RWPE2 (cell line): ENCODE data around the gene PDE6B.
A peak's percentile ranks its signal among the peaks of the same experiment; 100 is the strongest.

Source experiments
- ATAC-seq: fragments of 200-7000 bp; cut with Tn5 transposase; 3 replicates; pipeline ENCODE4 v1.9.1; 2021; ENCODE audit warnings: low read depth
- DNase-seq: peaks from one replicate; pipeline ENCODE4 v3.0.0-alpha.2; 2020; ENCODE audit warnings: low spot score
- H3K27ac ChIP-seq: fragments of 450-650 bp; 2 replicates; pipeline ENCODE4 v1.5.1; 2017; ENCODE audit warnings: mild to moderate bottlenecking; ENCODE audit not compliant: poor library complexity, severe bottlenecking
- H3K27me3 ChIP-seq: fragments of 250-450 bp; sonication (Bioruptor Pico); 2 replicates; pipeline ENCODE4 v1.5.1; 2021; ENCODE audit warnings: mild to moderate bottlenecking, moderate library complexity; ENCODE audit not compliant: insufficient read depth, poor library complexity, severe bottlenecking
- H3K36me3 ChIP-seq: fragments of 250-450 bp; sonication (Bioruptor Pico); 2 replicates; pipeline ENCODE4 v1.5.1; 2020; ENCODE audit warnings: low read depth, mild to moderate bottlenecking, moderate library complexity
- H3K4me1 ChIP-seq: fragments of 250-450 bp; sonication (Bioruptor Pico); 2 replicates; pipeline ENCODE4 v1.5.1; 2021; ENCODE audit warnings: mild to moderate bottlenecking, moderate library complexity; ENCODE audit not compliant: insufficient read depth, poor library complexity, severe bottlenecking
- H3K4me3 ChIP-seq: fragments of 250-450 bp; sonication (Bioruptor Pico); 2 replicates; pipeline ENCODE4 v1.5.1; 2021; ENCODE audit warnings: mild to moderate bottlenecking, moderate library complexity; ENCODE audit not compliant: severe bottlenecking
- H3K9me3 ChIP-seq: fragments of 250-450 bp; sonication (Bioruptor Pico); 2 replicates; pipeline ENCODE4 v1.5.1; 2021; ENCODE audit warnings: mild to moderate bottlenecking, moderate library complexity; ENCODE audit not compliant: severe bottlenecking
- TF ChIP-seq, protein P1 (sequence below): fragments of 450-650 bp; IDR thresholded peaks from one replicate; pipeline ENCODE4 v1.5.1; 2017; ENCODE audit warnings: mild to moderate bottlenecking, moderate library complexity; ENCODE audit not compliant: poor library complexity, severe bottlenecking

The PDE6B gene

DNA sequence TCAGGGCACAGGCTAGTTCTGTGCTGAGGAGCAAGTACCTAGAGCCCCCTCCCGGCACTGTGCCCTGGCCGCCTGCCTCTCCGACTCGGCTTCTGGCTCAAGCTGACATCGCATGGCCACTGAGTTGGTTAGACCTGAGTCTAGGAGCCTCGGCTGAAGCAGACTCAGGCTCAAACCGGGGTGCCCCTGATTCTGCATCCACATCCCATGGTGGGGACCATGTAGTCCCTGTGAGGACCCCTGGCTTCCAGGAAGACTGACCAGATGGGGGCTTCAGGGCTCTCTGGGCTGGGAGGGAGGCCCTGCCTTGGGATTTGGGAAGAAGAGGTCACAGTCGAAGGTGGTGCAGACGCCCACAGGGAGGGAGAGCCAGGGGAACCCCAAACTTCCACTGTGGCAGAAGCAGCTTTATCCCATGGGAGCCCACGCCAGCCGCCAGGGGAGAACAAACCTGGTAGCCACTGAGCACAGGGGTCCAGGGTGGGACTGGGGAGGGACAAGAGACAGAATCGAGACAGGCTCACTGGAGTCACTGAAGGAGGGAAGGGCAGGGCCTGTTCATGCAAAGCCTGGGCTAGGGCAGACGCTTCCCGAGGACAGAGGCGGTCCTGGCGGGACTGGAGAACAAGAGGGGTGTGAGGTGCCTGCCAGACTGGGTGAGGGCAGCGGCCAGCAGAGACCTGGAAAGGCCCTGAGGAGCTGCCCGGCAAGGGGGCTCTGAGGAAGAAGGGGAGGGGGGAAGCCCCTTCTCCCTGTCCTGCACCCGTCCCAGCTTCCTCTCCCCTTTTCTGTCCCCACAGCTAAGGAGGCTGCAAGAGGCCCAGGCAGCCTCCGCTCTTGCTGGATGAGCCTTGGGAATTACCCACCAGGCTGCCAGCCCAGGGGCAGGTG lies 1.1 kb downstream of the PDE6B start:
- TF ChIP-seq, protein P1, sequence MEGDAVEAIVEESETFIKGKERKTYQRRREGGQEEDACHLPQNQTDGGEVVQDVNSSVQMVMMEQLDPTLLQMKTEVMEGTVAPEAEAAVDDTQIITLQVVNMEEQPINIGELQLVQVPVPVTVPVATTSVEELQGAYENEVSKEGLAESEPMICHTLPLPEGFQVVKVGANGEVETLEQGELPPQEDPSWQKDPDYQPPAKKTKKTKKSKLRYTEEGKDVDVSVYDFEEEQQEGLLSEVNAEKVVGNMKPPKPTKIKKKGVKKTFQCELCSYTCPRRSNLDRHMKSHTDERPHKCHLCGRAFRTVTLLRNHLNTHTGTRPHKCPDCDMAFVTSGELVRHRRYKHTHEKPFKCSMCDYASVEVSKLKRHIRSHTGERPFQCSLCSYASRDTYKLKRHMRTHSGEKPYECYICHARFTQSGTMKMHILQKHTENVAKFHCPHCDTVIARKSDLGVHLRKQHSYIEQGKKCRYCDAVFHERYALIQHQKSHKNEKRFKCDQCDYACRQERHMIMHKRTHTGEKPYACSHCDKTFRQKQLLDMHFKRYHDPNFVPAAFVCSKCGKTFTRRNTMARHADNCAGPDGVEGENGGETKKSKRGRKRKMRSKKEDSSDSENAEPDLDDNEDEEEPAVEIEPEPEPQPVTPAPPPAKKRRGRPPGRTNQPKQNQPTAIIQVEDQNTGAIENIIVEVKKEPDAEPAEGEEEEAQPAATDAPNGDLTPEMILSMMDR = no peak
- ATAC-seq (no peak; the same call in 2 of the 3 replicates), DNase-seq (peak; percentile 52)
- Histone ChIP-seq H3K27ac (no peak overlapping the region), H3K27me3 (no peaks in the 10 kb centered on the region), H3K36me3 (no peaks in the 10 kb centered on the region), H3K4me1 (no peaks in the 10 kb centered on the region), H3K9me3 (no peaks in the 10 kb centered on the region), H3K4me3 (no peak overlapping the region)

DNA sequence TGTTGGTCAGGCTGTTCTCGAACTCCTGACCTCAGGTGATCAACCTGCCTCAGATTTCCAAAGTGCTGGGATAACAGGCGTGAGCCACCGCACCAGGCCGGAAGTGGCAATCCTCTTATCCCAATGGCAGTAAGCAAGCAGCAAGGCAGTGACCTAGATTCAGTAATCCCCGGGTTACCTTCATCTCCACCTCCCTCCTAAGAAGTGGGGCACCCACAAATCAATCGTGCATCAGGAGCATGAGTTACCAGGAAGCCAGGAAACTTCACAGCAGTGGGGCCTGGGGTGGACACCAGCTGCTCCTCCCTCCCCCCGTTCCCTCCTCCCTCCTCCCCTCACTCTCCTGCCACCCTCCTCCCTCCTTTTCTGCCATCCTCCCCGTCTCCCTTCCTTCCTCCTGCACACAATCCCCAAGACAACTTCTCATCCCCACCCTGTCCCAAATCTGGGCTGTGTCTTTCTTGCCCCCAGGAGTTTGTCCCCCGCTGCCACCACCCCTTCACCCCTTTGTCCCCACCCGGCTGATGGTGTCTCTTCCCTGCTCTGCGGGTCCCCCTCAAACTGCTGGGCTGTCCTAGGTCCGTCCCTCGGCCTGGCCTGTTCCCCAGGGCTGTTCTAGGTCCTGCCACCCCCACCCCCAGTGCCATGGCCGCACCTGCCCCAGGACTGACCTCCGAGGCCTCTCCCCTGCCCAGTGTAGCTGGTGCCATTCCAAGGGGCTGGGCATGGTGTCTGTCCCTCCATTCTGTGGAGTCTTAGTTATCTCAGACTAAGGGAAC lies 2.2 kb downstream of the PDE6B start:
- Histone ChIP-seq H3K9me3 (no peaks in the 10 kb centered on the region), H3K4me1 (no peaks in the 10 kb centered on the region), H3K27ac (no peak overlapping the region), H3K36me3 (no peaks in the 10 kb centered on the region), H3K27me3 (no peaks in the 10 kb centered on the region), H3K4me3 (no peak overlapping the region)
- TF ChIP-seq, protein P1 = no peak
- no peak for ATAC-seq
- peak; percentile 41 for DNase-seq

DNA sequence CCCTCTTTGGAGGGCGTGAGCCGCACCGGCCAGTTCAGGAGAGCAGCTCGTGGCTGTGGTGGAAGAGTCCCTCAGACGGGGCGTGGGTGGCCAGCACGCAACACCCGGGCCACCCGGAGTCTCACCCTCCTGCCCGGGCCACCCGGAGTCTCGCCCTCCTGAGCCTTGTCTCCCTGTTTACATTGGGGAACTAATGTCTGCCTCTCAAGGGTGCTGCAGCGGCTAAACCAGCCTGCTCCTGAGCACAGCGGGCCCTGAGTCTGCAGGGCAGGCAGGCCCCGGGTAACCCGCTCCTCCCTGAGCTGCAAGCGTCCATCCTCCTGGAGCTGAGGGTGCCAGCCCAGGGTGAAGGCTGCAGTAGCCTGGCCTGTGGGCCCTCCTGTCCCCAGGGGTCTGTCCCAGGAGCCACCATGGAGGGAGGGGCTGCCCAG lies 3.0 kb downstream of the PDE6B start:
- no peaks in the 10 kb centered on the region for H3K27me3 ChIP-seq
- no peaks in the 10 kb centered on the region for H3K4me1 ChIP-seq
- DNase-seq = no peak
- TF ChIP-seq, protein P1 = no peak
- no peaks in the 10 kb centered on the region for H3K9me3 ChIP-seq
- no peaks in the 10 kb centered on the region for H3K36me3 ChIP-seq
- no peak overlapping the region for H3K4me3 ChIP-seq
- H3K27ac ChIP-seq = no peak overlapping the region
- ATAC-seq = no peak

DNA sequence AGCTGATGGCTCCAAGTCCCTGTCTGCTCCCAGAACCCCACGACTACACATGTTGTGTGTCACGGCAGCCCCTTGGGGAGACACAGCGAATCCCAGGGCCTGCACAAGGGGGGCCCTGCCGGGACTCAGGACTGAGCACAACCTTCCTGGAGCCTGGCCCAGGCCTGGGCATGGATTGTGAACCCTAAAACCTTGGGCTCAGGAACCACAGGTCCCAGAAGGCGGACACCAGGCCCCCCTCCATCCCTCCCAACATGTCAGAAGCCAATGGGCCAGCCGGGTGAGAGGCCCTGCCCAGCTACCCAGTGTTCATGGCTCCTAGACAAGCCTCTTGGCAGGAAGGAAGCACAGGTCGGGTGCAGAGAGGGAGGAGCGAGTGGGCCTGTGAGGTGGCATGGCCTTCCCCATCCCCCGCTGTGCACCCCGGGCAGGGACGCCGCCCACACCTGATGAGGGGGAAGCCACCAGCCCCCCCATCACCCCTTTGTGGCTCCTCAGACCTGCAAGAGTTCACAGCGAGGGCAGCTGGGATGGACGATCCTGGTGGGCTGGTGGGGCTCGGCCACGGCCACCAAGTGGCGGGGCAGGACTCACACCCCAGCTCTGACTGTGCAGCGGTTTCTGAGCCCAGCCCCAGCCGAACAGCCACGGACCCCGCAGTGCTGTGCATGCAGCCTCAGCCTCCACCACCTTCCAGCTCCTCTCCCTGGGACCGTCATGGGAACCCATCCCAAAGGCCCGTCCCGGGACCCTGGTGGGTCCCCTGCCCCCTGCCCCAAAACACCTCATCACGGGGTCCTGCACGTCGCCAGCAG lies 3.7 kb downstream of the PDE6B start:
- Histone ChIP-seq H3K4me3 (no peak overlapping the region), H3K27ac (no peak overlapping the region), H3K9me3 (no peaks in the 10 kb centered on the region), H3K4me1 (no peaks in the 10 kb centered on the region), H3K36me3 (no peaks in the 10 kb centered on the region), H3K27me3 (no peaks in the 10 kb centered on the region)
- TF ChIP-seq, protein P1 = no peak
- no peak for ATAC-seq
- peak; percentile 47 for DNase-seq
